GM19397 (cell line): ENCODE results near the gene RAPGEF2.
"Not testable (repeated sequence)": the region's sequence is repeated elsewhere in the genome, so short reads cannot be mapped to it uniquely, and the experiment has no call there.

Source experiments
- ATAC-seq: cut with Tn5 transposase; IDR thresholded peaks from one replicate; pipeline ENCODE4 v1.9.1; 2021; ENCODE audit warnings: mild to moderate bottlenecking, moderate library complexity; ENCODE audit not compliant: unreplicated experiment

RAPGEF2 gene

DNA sequence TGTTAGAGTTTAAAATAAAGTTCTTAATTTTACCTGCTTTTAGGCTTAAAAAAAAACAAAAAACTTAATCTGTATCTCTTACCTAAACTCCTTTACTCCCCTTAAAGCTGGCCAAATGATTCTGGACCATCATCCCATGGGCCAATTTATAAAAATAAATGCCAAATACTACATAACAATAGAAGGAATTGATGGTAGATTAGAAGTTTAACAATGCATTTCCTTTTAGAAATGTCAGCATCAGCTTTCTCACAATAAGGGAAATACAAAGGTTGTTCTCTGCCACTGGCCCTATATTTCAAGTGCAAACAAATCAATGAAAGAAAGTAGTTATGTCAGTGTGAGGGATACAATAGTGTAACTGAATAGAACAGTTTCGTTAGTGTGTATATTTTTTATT lies 5.7 kb upstream of the RAPGEF2 start:
- ATAC-seq: no peak

DNA sequence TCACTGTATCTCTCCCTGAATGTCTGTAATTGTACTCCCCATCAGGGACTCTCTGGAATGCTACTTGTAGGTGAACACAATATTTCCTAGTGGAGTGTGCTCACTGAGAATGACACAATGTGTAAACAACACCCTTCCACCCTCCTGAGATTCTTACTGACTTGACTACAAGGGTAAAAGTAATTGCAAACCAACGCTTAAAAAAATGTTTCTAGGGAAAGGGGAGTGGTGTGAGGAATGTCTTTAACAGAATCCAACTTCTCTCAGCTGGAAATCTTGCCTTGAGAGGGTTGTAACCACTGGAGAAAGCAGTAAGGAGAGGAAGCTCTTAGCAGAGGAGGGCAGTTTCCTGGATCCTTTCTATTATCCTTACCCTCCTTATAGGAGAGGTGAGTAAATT lies 5.1 kb upstream of the RAPGEF2 start:
- ATAC-seq: no peak

GRCh38 chr4:159098482-159099127 lies 4.3 kb upstream of the RAPGEF2 start:
- ATAC-seq: no peak

DNA sequence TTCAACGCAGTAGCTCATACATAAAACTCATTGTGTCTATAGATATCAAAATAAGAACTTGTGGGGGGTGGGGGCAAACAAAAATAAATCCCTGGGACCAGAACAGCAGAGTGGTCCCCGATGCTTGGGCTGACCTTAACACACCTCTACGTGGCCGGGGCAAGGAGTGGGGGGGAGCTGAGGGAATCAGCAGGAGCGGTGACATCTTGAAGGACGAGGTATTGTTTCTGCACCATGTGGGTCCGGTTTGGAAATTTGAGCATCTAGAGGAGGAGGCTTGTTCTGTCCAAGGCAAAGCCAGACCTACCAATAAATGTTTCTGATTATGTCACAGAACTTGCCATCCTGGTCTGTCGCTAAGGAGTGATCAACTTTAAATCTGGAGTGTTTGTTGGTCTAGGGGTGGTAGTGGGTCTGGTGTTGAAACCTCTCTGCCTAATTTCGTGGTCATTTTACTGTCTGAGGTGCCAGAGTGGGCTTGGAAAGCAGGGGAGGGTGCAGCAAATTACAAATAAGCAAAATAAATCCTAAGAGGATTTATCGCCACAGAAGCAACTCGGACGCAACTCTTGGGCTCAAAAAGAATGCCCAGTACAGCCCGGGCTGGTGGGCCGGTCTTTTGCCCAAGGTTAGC lies 774 bp upstream of the RAPGEF2 start:
- ATAC-seq: no peak

DNA sequence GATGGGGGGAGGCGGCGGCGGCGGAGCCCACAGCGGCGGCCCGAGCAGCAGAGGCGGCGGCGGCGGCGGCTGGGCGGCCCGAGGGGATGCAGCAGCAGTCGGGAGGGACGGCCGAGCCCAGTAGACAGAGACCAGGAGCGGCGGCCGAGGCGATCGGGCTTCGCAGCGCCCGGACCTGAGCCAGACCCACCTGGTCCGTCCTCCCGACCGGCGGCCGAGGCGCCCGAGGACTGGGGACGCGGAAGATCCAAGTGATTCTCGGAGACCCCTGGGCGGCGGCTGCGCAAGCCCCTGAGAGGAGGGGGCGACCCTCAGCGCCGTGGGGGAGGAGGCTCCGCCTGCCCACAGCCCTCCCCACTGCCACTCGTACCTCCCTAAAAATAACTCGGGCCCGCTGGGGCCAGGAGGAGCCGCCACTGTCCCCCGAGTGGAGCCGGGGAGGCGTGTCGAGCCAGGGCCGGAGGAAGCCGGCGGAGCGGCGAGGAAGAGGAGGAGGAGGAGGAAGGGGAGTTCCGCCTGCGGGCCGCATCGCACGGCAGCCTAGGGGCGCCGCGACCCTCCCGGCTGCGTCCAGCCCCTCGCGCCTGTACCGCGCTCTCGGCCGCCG lies 608 bp downstream of the RAPGEF2 start:
- peak; percentile 29 for ATAC-seq

GRCh38 chr4:159104694-159105414 lies 2.0 kb downstream of the RAPGEF2 start:
- no peak for ATAC-seq

DNA sequence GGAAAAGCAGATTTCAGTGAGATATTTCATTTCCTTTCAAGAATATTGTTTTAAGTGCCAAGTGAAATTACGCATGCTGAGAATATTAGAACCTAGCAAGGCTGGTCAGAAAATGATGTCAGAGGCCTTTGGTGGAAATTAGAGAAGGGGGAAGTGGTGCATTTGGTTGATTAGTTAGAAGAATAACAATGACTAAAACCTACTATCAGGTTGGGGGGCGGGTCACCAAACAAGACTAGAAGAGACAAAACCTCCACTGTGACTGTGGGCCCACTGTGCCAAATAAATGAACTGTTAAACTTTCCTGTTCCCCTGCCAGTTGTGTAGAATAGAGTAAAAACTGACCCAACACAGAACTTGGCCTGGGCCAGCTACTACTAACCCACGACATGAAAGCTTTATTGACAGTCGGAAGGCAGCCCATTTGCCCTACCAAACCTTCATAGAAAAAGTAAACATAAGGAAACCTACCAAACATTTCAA lies 2.9 kb downstream of the RAPGEF2 start:
- ATAC-seq: no peak

- ATAC-seq: no peak
Observed at GRCh38 chr4:159106636-159107035, 3.8 kb downstream of the RAPGEF2 start.

DNA sequence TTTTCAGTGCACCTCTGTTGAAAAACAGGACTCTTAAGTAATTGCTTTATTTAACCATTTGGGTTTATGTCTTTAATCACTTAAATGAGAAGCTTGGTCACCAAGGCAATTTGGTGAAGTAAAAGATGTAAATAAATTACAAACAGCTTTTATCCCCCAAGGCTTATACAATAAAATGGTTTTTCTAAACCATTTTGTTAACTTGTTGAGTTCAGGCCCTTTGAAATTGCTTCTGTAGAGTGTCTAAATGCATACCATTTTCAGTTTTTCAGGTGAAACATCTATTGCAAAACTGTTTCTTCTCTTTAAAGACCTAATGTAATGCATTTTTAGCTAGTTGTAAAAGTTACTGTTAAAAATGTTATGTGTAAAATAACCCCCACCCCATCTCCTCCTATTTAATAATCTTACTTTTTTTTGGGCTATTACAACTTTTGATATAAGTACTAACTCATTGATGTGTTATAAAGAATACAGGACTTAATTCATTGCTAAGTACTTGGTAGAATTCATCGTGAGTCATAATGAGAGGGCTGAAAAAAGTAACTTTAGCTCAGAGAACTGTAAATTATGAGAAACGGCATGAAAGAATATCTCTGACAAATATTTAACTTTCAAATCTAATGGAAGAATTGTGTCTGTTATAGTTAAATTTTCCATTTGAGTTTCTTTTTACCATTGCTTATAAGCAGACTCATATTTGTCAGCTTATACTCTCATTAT lies 4.5 kb downstream of the RAPGEF2 start:
- no peak for ATAC-seq

GRCh38 chr4:159108124-159108523 lies 5.2 kb downstream of the RAPGEF2 start:
- no peak for ATAC-seq

GRCh38 chr4:159110961-159111360 lies 8.1 kb downstream of the RAPGEF2 start:
- no peak for ATAC-seq

GRCh38 chr4:159111416-159111815 lies 8.5 kb downstream of the RAPGEF2 start:
- ATAC-seq: no peak

GRCh38 chr4:159113366-159113765 lies 10.5 kb downstream of the RAPGEF2 start:
- ATAC-seq: not testable (repeated sequence)

DNA sequence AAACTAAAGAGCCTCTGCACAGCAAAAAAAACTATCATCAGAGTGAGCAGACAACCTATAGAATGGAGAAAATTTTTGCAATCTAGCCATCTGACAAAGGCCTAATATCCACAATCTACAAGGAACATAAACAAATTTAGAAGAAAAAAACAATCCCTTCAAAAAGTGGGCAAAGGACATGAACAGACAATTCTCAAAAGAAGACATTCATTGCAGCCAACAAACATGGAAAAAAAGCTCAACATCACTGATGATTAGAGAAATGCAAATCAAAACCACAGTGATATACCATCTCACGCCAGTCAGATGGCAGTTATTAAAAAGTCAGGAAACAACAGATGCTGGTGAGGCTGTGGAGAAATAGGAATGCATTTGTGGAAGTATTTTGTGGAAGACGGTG lies 13.2 kb downstream of the RAPGEF2 start:
- not testable (repeated sequence) for ATAC-seq

DNA sequence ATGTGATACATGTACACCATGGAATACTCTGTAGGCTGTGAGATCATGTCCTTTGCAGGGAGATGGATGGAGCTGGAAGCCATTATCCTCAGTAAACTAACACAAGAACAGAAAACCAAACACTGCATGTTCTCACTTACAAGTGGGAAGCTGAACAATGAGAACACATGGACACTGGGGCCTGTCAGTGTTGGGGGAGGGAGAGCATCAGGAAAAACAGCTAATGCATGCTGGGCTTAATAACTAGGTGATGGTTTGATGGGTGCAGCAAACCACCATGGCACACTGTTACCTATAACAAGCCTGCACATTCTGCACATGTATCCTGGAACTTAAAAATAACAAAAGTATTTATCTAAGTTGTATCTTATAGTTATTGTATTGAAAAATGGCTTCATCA lies 13.8 kb downstream of the RAPGEF2 start:
- not testable (repeated sequence) for ATAC-seq

DNA sequence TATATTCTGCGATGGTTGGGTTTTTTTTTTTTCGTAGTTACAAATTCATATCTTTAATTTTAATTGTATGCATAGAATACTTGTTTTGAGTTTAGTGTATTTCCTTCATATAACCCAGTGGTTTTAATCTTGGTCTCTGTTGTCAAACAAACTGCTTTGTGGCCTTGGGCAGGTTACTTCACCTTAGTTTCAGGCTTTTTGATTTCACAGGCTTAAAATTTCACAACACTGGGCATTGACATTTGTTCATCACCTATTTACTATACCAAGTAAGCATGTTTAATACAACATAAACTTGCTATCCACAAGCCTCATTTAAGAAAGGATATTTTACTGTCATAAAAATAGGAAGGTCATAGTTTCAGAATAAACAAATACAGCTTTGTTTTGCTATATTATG lies 14.7 kb downstream of the RAPGEF2 start:
- ATAC-seq: no peak

- ATAC-seq: no peak
Observed at GRCh38 chr4:159117968-159118367, 15.1 kb downstream of the RAPGEF2 start.

- no peak for ATAC-seq
Observed at GRCh38 chr4:159121371-159121770, 18.5 kb downstream of the RAPGEF2 start.

DNA sequence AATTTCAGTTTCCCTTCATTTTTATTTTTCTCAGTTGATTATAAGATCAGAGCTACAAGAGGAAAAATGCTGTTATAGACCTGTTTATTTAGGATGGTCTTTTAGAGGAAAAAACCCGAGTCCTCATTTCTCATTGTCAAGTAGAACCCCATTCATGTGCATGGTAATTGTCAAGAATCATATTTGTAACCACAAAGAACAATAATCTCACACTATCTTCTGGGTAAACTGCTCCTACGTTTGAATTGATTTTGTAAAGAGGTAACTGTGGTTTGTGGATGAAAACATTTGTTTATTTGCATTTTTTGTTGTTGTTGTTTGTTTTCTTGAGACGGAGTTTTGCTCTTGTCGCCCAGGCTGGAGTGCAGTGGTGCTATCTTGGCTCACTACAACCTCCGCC lies 23.8 kb downstream of the RAPGEF2 start:
- no peak for ATAC-seq

- no peak for ATAC-seq
Observed at GRCh38 chr4:159127745-159128518, 25.1 kb downstream of the RAPGEF2 start.
